22Rv1 (cell line): ENCODE data around the gene CYP2F1.

ENCODE experiments used
- ZFX ChIP-seq: fragments of 450-650 bp; IDR thresholded peaks from 2 replicates; pipeline ENCODE4 v1.6.1; 2017; ENCODE audit warnings: antibody characterized with exemption, borderline replicate concordance
- TF ChIP-seq, protein P1 (sequence below): fragments of 450-650 bp; IDR thresholded peaks from 2 replicates; pipeline ENCODE4 v1.5.1; 2017; ENCODE audit warnings: mild to moderate bottlenecking

DNA sequence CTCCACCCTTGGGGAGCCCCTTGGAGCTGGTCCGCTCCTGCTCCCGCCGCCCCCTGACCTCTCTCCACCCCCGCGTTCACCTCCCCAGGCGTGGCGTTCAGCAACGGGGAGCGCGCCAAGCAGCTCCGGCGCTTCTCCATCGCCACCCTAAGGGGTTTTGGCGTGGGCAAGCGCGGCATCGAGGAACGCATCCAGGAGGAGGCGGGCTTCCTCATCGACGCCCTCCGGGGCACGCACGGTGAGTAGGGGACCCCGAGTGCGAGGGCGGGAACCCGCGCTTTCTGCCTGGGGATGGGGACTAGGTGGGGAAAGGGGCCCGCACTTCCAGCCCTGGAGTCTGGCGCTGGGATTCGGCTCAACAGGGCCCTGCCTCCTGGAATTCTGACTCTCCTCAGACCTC is 24.3 kb upstream of the CYP2F1 start:
- TF ChIP-seq, protein P1, sequence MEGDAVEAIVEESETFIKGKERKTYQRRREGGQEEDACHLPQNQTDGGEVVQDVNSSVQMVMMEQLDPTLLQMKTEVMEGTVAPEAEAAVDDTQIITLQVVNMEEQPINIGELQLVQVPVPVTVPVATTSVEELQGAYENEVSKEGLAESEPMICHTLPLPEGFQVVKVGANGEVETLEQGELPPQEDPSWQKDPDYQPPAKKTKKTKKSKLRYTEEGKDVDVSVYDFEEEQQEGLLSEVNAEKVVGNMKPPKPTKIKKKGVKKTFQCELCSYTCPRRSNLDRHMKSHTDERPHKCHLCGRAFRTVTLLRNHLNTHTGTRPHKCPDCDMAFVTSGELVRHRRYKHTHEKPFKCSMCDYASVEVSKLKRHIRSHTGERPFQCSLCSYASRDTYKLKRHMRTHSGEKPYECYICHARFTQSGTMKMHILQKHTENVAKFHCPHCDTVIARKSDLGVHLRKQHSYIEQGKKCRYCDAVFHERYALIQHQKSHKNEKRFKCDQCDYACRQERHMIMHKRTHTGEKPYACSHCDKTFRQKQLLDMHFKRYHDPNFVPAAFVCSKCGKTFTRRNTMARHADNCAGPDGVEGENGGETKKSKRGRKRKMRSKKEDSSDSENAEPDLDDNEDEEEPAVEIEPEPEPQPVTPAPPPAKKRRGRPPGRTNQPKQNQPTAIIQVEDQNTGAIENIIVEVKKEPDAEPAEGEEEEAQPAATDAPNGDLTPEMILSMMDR: no peak
- TF ChIP-seq ZFX: no peak
